T-helper 22 cell (primary cell): ENCODE results near the gene MCCC1.
"Not testable (repeated sequence)": the region's sequence is repeated elsewhere in the genome, so short reads cannot be mapped to it uniquely, and the experiment has no call there.

Experiments
- DNase-seq: peaks from one replicate; pipeline ENCODE4 v3.0.0-alpha.2; 2020; ENCODE audit warnings: low read depth

The MCCC1 gene

DNA sequence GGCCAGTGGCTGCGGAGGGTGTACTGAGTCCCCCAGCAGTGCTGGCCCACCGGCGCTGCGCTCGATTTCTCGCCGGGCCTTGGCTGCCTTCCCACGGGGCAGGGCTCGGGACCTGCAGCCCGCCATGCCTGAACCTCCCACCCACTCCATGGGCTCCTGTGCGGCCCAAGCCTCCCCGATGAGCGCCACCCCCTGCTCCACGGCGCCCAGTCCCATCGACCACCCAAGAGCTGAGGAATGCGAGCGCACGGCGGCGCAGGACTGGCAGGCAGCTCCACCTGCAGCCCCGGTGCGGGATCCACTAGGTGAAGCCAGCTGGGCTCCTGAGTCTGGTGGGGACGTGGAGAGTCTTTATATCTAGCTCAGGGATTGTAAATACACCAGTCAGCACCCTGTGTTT, 1.7 kb upstream of the MCCC1 start:
- not testable (repeated sequence) for DNase-seq

DNA sequence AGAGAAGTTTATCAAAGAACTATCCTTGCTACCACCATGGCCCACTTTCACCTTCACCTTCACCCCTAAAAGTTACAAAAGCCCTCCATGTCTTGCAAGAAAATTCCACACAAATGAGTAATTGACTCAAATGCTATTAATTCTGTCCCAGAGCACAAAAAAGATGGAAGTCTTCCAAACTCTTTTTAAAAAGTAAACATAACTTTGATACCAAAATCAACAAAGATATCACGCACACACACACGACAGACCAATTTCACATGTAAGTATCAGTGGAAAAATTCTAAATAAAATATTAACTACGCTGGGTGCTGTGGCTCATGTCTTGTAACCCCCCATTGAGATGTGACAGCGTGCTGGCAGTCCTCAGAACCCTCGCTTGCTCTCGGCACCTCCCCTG, 1.1 kb upstream of the MCCC1 start:
- DNase-seq, result no peak

DNA sequence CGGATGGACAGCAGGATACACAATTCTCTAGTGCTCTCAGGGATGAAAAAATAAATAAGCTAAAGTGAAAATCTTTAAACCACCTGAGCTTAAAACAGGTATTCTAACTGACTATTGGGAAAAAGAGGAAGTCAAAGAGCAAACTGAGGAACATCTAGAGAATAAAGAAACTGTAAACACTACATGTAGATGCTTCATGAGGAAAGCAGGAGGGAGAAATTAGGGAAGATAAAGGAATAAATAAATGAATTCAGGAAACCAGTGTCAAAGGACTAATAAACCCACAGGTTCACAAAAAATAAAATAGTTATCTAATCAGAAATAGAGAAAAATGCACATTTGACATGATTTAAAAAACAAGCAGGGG, 525 bp upstream of the MCCC1 start:
- no peak for DNase-seq

DNA sequence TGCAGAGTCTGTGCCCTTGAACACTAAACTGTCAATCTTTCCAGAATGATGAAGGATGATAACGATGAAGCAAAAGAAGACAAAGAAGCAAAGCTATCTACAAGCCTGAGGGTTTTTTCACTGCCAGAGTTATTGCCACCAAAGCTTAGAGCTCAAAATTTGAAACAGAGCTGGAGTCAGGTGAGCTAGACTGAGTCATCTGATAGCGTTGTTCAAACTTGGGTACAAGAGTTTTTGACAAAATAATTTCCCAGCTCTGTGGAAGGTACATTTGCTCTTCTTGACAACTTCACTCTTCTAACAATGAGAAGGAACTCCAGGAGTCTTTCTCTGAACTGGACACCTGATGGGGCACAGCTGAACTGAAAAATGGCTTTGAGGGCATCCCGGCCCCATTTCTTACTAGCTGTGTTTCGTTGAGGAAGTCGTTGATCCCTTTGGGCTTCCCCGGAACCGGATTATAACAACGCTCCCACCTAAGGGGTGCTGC, 715 bp downstream of the MCCC1 start:
- DNase-seq, result no peak

DNA sequence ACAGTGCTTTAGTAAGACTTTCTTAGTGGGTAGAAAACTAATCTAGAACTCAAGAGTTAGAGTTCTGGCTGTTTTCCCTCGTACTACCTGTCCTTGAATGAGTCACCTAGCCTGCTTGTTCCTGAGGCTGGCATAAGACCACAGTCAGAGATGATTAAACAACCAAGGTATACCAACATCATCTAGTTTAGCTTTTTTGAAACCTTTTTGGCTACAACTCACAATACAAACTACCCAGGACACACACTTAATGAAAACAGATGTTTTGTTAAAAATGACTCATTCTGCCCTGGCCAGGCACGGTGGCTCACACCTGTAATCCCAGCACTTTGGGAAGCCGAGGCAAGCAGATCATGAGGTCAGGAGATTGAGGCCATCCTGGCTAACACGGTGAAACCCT, 4.6 kb downstream of the MCCC1 start:
- DNase-seq, result no peak

DNA sequence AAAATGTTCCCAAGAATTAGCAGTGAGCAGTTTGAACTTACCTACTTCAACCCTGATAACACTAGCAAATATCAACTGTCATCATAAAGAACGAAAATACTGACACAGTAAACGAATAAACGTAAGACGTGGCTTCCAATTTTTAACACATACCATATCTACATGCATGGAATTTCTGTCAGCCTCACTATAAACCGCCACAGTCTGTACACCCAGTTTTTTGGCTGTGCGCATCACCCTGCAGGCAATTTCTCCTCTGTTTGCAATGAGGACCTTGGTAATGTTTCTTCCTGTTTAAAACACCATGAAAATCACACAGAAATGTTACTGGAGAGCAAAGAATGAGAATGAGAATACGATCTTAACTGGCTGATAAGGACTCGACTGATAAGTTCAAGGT, 7.0 kb downstream of the MCCC1 start:
- DNase-seq, result no peak

DNA sequence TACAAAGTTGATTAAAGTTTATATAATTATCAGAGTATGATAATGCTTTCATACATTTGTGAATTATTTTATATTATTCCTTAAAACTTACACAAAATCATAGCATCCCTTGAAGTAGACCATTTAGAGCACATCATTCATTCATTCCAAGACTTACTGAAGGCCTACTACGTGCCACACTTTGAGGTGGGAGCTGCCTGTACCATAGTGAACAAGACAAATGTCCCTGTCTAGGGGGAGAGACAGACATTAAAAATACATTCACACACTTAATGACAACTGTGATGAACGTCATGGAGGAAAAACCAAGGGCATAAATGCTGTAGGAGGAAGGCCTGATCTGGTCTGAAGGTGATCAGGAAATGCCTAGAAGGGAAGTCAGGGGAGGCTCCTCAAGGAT, 12.1 kb downstream of the MCCC1 start:
- DNase-seq, result no peak

DNA sequence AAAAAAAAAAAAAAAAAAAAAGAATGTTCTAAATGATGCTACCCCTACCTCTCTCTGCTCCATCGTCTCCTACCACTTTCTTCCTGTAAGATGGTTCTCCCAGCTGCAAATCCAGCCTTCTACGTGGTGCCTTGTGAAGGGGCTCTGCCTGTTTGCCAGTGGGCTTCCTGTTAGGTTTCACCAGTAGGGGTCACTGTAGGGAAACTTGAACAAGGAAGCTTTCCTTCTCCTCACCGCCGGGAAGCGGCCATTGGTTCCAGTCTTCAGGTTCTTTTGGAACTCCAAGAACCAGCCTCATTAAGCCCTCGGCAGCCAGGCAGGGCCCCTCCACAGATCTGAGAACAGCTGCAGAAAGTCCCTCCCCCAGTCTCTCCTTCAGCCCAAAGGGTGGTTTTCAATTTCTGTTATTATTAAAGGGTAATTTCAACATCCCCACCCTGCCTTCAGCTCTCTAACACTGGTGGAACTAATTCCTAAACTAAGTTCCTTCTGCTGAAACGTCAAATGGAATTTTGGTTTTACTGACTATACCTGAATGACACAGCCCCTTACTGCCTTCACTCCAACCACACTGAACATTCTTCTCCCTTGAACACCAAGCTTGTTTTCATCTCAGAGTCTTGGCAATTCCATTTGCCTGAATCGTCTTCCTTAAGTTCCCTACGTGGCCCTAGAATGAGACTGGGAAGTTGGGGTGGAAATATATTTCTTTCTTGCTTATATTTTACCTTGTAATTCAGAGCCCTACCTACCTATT, 13.5 kb downstream of the MCCC1 start:
- no peak for DNase-seq

DNA sequence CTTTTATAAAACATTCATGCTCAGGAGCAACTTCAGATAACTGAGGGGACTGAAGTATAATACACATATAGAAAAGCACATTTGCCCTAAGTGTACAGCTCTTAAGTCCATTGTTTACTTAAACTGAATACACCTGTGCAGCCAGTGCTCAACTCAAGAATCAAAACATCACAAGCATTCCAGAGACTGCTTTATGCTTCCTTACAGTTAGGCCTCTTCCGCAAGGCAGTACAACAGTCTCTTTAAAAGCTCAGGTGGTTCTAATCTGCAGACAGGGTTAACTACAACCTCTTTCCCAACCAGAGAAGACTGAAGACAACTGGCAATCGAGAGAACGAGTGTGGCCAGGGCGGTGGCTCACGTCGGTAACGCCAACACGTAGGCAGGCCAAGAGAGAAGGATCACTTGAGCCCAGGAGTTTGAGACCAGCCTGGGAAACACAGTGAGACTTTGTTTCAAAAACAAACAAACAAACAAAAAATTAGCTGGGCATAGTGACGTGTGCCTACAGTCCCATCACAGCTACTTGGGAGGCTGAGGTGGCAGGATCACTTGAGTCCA, 16.9 kb downstream of the MCCC1 start:
- DNase-seq, result no peak

DNA sequence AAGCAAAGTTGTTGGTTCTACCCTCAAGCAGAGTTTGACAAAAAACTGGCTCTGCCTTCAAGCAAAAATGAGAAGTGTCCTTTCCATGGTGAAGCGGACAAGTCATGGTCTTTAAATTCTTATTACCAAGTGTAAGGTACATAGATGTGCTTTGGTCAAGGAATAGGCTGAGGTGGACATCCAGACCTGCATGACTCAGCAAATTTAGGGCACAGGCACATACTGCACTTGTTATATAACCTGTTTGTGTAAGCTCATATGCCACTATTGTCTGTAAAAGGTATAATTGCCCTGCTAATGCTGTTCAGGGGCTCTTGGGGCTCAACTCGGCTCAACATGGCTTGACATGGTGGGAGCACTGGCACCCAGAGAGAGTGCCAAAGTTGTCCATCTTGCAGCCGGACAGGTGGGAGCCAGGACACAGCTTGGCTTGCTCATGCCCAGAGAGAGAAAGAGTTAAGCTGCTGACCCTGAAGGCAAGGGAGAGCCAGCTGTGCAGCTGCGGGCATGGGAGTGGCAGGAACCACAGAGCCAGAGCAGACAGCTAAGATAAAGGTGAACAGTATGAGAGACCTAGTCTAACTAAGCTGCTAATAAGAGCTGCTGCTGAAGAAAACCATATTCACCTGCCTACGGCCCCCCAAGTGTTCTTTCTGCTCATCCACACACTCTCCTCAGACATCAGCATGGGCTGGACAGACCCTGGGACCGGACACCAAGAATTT, 17.7 kb downstream of the MCCC1 start:
- no peak for DNase-seq

DNA sequence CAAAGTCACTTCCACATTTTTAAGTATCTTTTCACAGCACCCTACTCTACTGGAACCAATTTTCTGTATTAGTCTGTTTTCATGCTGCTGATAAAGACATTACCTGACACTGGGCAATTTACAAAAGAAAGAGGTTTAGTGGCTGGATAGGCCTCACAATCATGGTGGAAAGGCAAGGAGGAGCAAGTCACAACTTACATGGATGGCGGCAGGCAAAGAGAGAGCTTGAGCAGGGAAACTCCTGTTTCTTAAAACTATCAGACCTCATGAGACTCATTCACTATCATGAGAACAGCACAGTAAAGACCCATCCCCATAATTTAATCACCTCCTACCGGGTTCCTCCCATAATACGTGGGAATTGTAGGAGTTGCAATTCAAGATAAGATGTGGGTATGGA, 18.7 kb downstream of the MCCC1 start:
- no peak for DNase-seq

DNA sequence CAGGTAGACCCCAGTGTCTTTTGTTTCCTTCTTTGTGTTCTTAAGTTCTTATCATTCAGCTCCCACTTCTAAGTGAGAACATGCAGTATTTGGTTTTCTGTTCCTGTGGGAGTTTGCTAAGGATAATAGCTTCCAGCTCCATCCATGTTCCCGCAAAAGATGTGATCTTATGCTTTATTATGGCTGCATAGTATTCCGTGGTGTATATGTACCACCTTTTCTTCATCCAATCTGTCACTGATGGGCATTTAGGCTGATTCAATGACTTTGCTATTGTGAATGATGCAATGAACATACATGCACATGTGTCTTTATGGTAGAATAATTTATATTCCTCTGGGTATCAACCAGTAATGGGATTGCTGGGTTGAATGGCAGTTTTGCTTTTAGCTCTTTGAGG, 24.4 kb downstream of the MCCC1 start:
- no peak for DNase-seq

DNA sequence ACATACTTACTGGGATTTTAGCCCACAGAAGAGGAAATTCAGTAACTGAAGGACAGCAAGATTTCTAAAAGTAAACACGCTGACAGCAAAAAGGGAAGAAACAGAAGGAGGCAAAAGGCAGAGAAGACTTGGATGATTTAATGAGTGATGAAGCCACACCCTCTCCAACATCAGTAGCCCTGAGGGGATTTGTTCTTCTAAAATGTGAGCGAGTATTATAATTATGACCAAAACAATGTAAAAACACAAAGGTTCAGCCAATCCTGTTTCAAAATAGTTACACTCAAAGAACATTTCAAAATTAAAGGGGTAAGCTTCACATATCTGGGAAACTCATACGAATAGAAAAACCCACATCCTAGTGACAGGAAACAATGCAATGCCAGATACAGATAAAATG, 25.0 kb downstream of the MCCC1 start:
- no peak for DNase-seq

DNA sequence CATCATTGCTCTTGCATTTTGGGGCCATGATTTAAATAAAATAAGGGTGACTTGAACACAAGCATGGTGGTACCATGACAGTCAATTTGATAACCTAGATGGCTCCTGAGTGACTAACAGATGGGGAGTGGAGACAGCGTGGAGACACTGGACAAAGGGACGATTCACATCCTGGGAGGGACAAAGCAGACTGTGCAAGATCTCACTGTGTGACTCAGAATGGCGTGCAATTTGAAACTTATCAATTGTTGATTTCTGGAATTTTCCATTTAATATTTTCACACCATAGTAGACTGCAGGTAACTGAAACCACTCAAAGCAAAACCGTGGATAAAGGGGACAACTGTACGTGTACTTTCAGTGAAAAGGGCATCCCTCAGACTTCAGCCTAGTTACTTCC, 25.5 kb downstream of the MCCC1 start:
- no peak for DNase-seq

DNA sequence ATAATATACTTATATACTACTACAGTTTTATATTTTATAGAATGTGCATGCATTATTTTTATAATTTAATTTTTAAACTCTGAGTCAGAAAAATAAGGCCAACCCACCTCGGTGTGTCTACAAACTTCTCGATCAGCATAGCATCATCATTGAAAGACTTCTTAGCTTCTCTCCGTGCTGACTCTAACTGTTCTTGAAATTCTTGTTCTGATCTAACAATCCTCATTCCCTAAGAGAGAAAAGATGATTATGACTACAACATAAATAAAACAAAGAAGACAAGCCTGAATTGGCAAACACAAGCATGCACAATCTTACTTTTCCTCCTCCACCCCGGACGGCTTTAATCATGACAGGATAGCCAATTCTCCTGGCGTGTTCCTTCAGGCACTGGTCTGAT, 28.4 kb downstream of the MCCC1 start:
- DNase-seq, result no peak

DNA sequence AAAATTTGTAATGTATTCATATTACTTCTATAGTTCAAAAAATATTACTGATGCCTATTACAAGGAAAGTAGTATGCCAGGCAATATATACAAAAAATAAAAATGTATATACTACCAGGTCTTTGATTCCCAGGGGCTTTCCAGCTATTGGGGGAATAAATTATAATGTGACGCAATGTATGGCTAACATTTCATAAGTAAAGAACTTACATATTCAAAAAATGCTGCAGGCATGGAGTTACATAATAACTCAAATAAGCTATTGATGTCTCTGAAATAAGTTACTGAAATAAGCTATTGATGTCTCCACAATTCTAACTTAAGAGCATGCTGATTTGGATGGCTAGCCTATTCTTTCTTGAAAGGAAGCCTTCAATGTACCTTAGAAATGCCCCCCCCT, 30.2 kb downstream of the MCCC1 start:
- DNase-seq, result no peak

DNA sequence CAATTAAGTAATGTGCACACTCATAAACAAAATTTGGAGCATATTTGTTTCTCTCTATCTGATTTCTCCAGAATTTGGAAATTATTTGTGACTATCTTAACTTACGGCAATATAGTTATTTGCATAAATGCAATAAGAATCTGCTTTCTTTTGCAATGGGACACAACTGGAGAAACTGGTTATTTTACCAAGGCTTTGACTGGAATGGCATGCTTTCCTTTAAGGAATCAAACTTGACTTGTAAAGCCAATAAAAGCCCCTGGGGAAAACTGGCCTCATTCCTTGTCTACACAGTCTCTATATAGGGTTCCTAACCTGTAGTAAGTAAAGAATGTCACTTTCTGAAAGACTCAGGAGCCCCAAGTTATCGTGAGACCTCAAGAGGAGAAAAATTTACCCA, 32.4 kb downstream of the MCCC1 start:
- not testable (repeated sequence) for DNase-seq

DNA sequence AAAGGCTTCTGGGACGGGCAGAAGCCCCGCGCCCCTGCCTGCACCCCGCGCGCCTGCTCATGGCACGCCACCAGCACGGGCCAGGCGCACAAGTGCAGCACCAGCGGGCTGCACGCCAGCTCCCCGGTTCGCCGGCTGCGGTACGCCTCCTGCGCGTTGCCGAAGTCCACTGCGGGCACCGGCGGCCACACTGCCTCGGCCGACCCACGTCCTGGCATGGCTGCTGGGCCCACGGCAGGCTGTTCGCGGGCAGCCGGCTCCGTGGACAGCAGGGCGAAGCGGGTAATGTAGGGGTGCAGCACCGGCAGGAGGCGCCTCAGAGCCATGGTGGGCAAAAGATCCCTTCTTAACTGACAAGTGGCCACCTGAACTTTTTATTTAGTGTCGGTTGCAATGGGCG, 34.8 kb downstream of the MCCC1 start:
- no peak for DNase-seq

DNA sequence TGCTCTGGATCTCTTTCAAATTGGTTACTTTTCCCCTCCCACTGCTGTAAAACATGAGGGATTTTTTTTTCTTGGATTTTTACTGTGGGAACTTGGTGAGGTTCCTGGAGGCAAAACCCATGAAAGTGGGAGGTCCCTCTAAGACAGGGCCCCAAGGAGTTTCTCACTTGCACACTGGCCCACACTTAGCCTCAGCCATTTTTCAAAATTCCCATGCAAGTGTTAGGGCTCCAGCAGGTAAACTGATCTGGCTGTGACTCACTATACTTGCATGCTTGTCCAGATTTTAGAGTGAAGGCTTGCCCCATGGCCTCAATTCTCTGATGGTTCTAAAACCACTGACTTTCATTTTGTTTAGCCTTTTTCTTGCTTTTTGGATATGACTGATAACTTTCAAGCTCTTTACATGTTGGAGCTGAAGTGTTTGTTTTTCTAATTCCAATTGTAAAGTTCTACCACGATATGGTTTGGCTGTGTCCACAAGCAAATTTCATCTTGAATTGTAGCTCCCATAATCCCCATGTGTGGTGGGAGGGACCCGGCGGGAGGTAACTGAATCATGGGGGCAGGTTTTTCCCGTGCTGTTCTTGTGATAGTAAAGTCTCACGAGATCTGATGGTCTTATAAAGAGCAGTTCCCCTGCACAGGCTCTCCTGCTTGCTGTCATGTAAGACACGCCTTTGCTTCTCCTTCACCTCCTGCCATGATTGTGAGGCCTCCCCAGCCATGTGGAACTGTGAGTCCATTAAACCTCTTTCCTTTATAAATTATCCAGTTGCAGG, 37.7 kb downstream of the MCCC1 start:
- DNase-seq, result no peak

DNA sequence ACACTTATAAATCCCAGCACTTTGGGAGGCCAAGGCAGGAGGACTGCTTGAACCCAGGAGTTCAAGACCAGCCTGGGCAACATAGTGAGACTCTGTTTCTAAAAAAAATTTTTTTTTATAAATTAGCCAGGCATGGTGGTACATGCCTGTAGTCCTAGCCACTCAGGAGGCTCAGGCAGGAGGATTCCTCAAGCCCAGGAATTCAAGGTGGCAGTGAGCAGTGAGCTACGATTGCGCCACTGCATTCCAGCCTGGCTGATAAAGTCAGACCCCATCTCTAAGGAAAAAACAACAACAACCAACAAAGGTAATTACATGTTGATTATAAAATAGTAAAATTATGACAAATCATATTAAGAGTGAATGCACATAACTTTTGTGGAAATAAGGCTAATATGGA, 40.9 kb downstream of the MCCC1 start:
- DNase-seq, result no peak

DNA sequence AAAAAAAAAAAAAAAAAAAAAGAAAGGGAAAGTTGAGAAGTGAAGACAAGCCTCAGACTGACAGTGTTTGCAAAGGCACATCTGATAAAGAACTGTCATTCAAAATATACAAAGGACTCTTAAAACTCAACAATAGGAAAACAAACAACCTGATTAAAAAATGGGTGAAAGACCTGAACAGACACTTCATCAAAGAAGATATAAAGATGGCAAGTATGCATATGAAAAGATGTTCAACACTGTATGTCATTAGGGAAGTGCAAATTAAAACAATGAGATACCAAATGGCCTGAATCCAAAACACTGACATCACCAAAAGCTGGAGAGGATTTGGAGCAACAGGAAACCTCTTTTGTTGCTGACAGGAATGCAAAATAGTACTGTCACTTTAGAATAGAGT, 48.6 kb downstream of the MCCC1 start:
- DNase-seq, result no peak

DNA sequence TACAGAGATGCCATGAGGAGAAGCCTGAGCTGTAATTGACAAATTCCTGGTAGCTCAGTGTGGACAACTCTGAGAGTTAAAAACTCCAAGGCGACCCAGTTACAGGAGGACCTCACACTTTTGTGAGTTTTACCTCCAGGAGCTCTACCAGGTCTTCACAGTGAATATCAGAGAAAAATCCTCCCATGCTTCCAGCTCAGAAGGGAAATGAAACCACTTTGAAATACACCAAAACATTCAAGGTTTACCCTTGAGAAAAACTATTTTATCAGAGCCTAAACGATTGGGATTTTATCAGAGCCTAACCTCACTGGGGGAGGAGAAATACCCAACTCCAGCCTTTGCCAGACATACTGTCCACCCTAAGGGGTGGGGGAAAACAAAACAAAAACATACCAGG, 52.4 kb downstream of the MCCC1 start:
- no peak for DNase-seq
